ENCODE data around the gene DNAJC7.
A peak's percentile ranks its signal among the peaks of the same experiment; 100 is the strongest.
"Not testable (repeated sequence)": the region's sequence is repeated elsewhere in the genome, so short reads cannot be mapped to it uniquely, and the experiment has no call there.

DNAJC7 gene

DNA sequence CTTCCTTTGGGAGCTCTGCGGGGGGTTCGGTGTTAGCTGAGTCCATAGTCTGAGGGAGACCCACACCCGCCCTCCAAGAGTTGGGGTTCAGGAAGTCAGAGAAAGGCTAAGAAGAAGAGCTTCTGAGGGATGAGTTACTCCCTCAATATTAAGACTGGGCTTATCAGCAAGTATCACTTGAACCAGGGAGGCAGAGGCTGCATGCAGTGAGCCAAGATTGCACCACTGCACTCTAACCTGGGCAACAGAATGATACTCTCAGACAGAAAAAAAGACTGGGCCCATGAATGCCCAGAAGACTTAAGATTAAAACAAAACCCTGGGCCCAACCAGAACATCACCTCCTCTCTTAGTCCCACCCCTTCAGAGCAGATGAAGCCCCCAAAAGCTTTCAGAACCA lies 8.7 kb upstream of the DNAJC7 start:
- Mint-ChIP-seq H3K4me1 (peaks cover 18% of the 10 kb centered on the region), H3K27me3 (no peaks in the 10 kb centered on the region), H3K27ac (no peak overlapping the region), H3K9me3 (no peaks in the 10 kb centered on the region), H3K36me3 (peaks cover 10% of the 10 kb centered on the region), H3K4me3 (no peak overlapping the region)

DNA sequence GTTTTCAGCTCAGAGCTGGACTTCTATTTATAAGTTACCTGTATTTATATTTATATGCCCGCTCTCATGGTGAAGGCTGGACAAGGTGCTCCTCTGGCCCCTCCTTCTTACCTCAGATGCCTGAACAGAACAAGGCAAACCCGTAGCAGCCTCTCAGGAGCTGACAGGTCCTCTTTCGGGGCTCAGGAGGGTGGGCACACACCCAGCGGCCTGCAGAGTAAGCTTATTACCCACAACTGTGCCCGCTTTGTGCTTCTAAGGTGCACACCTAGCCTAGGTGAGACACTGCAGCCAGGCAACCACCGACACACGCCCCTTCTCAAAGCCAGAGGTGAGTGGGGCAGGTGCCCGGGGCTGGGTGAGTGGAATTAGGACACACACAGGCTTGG lies 7.9 kb upstream of the DNAJC7 start:
- Mint-ChIP-seq H3K27me3 (no peaks in the 10 kb centered on the region), H3K36me3 (peaks cover 10% of the 10 kb centered on the region), H3K4me3 (no peak overlapping the region), H3K9me3 (no peaks in the 10 kb centered on the region), H3K27ac (no peak overlapping the region), H3K4me1 (peaks cover 24% of the 10 kb centered on the region)

DNA sequence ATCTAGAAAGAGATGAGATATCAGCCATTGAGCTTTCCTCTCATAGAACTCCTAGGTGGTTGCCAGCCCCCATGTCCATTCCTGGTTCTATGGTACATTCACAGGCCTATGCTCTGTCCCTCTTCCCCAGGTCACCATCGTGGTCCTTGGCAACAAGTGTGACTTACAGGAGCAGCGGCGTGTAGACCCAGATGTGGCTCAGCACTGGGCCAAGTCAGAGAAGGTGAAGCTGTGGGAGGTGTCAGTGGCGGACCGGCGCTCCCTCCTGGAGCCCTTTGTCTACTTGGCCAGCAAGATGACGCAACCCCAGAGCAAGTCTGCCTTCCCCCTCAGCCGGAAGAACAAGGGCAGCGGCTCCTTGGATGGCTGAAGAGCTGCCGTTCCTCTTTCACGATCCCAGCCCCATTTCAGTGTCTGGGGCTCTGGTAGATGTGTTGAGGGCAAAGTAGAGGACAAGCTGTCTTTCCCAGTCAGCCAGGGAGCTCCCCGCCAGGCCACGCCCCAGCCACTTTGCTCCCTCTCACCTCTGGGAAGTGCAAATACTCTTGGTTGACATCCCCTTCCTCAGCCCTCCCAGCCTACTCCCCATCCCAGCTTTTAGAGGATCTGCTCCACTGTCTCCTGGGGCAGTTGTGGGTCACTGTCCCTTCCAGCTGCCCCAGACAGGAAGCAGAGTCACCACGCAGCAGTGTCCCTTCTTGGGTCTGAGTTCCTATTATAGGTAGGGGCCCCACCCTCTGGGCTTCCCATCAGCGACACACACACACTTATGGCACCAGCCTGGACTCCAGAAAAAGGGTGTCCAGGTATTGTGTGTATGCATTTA lies 6.5 kb upstream of the DNAJC7 start:
- Mint-ChIP-seq H3K27ac (no peak overlapping the region), H3K36me3 (peaks cover 10% of the 10 kb centered on the region), H3K4me3 (no peak overlapping the region), H3K4me1 (peaks cover 34% of the 10 kb centered on the region), H3K27me3 (no peaks in the 10 kb centered on the region), H3K9me3 (no peaks in the 10 kb centered on the region)

DNA sequence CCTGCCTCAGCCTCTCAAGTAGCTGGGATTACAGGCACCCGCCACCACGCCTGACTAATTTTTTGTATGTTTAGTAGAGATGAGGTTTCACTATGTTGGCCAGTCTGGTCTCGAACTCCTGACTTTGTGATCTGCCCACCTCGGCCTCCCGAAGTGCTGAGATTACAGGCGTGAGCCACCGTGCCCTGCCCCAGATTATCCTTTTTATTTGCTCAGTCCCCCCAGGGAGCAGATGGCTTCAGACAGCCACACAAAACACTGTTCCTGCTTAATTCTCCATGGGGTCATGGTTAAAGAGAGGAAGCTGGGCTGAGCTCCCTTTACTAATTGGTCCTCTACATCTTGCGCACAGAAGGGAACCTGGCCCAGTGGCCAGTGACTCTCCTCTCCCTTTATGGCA lies 3.6 kb upstream of the DNAJC7 start:
- H3K4me1 Mint-ChIP-seq = peaks cover 50% of the 10 kb centered on the region

DNA sequence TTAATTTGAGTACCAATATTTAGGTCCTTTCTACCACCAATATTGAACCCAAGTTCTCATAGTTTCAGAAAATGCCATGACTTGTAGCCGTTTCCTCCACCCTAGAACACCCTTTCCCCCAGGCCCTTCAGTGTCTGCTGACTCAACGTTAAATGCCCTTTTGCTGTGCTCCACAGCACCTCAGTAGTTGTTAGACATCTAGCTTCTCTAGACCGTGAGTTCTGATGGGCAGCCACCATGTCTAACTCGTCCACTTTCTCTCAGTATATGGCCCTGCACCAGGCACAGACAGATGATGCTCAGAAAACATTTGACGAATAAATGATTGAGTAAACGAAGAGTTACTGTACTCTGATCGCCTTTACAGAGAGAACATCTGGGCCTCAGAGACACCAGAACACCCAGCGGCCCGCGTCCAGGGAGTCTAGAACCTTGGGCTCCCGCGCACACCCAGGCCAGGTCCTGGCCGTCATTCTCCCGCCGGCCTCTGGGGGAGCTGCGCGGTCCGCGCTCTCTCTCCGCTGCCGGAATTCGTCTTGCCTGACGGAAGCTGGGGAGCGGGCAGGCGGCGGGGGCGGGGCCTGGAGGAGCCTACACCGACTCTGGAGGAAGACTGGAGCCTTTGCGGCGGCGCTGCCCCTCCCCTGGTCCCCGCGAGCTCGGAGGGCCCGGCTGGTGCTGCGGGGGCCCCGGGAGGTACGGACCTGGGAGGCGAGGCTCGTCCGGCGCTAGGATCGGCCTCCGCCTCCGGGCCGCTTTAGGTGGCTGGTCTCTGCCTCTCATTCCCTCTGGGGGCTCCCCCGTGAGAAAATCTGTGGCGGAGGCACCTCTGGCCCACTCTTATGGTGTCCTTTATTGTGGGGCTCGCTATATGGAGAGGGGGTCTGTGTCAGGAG lies 2.5 kb upstream of the DNAJC7 start, which contains the start of gene NKIRAS2:
Gene NKIRAS2 (plus strand): TSS at position 582 of the 896 bp plus-strand sequence. CDS start 1,488 bp downstream, outside the sequence.
- Mint-ChIP-seq H3K4me3 (peak within 1 kb of the TSS; percentile 98), H3K4me1 (peaks cover 54% of the 10 kb centered on the region), H3K27me3 (no peaks in the 10 kb centered on the region), H3K9me3 (no peaks in the 10 kb centered on the region), H3K36me3 (peaks cover 8% of the 10 kb centered on the region), H3K27ac (peak within 1 kb of the TSS; percentile 95)

More for the DNA sequence above, 3.6 kb upstream of the DNAJC7 start:
- H3K27ac Mint-ChIP-seq, H3K27me3 Mint-ChIP-seq, H3K9me3 Mint-ChIP-seq, H3K36me3 Mint-ChIP-seq: not testable (repeated sequence)
- peak overlapping the region; percentile 98 for H3K4me3 Mint-ChIP-seq

DNA sequence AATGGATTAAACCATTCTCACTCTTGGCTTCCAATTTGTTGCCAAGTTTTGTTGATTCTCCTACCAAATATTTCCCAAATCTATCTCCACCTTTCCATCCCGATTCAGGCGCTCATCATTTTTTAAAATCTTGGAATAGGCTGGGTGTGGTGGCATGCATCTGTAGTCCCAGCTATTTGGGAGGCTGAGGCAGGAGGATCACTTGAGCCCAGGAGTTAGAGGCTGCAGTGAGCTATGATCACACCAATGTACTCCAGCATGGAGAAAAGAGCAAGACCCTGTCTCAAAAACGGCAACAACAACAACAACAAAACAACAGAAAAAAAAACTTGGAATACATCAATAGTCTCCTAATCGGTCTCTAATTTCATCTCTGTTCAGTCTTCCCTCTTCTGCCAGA lies 1.7 kb upstream of the DNAJC7 start:
- Mint-ChIP-seq H3K9me3 (no peaks in the 10 kb centered on the region), H3K36me3 (peaks cover 7% of the 10 kb centered on the region), H3K4me1 (peaks cover 52% of the 10 kb centered on the region), H3K27ac (no peak overlapping the region), H3K27me3 (no peaks in the 10 kb centered on the region), H3K4me3 (peak overlapping the region; percentile 94)

DNA sequence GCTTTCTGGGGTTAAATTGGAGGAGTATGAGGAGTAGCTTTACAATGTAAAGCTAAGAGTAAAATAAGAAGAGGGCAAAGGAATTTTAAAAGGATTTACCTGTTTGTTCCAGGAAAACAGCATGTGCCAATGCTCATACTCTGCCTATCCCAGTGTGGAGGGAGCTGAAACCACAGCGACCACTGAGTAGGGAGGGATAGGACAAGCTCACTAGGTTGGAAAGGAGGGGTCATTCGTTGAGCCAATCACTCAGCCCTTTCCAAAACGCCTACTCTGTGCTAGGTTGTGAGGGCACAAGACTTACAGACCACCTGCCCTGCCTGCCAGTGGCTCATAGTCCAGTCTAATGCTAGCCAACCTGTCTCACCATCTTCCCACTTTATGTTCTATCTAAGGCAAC lies 1.1 kb upstream of the DNAJC7 start:
- H3K27ac Mint-ChIP-seq = peak overlapping the region; percentile 89
- peak overlapping the region; percentile 94 for H3K4me3 Mint-ChIP-seq
- peaks cover 57% of the 10 kb centered on the region for H3K4me1 Mint-ChIP-seq

DNA sequence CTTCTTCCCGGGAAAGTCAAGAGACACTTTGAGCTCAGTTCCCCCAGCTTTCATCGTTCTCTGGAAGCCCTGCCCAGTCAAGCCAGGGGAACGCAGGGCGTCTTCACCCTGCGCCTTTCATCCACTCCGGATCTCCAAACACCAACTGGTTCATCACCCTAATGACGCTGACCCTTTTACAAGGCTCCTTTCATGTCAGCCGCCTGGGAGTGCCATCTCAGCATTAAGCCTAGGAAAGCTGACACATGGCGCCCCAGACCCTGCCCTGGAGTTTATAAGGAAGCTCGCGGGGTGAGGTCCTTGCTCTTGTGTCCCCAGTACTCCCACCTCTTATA lies 594 bp upstream of the DNAJC7 start:
- H3K4me3 Mint-ChIP-seq = peak overlapping the region; percentile 94
- peaks cover 61% of the 10 kb centered on the region for H3K4me1 Mint-ChIP-seq
- H3K27me3 Mint-ChIP-seq = no peaks in the 10 kb centered on the region
- peak overlapping the region; percentile 89 for H3K27ac Mint-ChIP-seq
- no peaks in the 10 kb centered on the region for H3K9me3 Mint-ChIP-seq
- H3K36me3 Mint-ChIP-seq = peaks cover 7% of the 10 kb centered on the region

More for the DNA sequence above, 1.1 kb upstream of the DNAJC7 start:
- no peaks in the 10 kb centered on the region for H3K27me3 Mint-ChIP-seq
- H3K36me3 Mint-ChIP-seq = peaks cover 7% of the 10 kb centered on the region
- no peaks in the 10 kb centered on the region for H3K9me3 Mint-ChIP-seq

DNA sequence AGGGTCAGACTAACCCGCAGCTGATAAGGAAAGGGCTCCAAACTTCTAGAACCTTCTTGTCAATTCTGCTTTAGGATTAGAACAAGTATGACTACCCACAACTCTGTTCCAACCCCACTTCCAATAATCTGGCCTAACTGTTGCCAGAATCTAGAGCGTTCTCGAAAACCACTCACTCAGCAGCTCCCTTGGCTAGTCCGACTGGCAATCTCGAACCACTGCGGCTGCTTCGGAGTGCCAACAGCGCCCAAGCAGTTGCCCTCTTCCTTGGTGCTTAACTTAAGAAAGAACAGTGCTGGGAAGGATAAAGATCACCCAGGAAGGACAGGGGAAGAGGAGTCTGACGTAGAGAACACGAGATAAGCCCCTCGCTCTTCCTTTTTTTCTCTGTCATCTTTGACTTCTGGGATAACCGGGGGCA lies 818 bp downstream of the DNAJC7 start:
- H3K36me3 Mint-ChIP-seq = peaks cover 3% of the 10 kb centered on the region
- H3K9me3 Mint-ChIP-seq = no peaks in the 10 kb centered on the region
- H3K4me1 Mint-ChIP-seq = peaks cover 66% of the 10 kb centered on the region
- peak overlapping the region; percentile 94 for H3K4me3 Mint-ChIP-seq
- no peaks in the 10 kb centered on the region for H3K27me3 Mint-ChIP-seq
- peak overlapping the region; percentile 96 for H3K27ac Mint-ChIP-seq

DNA sequence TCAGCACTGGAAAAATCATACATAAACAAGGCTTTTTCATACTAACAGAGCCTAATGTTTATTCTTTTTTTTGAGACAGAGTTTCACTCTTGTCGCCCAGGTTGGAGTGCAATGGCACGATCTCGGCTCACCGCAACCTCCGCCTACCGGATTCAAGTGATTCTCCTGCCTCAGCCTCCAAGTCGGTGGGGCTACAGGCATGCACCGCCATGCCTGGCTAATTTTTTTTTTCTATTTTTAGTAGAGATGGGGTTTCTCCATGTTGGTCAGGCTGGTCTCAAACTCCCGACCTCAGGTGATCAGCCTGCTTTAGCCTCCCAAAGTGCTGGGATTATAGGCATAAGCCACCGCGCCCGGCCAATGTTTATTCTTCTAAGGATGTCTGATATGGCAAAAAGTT lies 3.5 kb downstream of the DNAJC7 start:
- not testable (repeated sequence) for H3K4me3 Mint-ChIP-seq, H3K27ac Mint-ChIP-seq, H3K27me3 Mint-ChIP-seq, H3K36me3 Mint-ChIP-seq, H3K9me3 Mint-ChIP-seq
- H3K4me1 Mint-ChIP-seq = peaks cover 69% of the 10 kb centered on the region

DNA sequence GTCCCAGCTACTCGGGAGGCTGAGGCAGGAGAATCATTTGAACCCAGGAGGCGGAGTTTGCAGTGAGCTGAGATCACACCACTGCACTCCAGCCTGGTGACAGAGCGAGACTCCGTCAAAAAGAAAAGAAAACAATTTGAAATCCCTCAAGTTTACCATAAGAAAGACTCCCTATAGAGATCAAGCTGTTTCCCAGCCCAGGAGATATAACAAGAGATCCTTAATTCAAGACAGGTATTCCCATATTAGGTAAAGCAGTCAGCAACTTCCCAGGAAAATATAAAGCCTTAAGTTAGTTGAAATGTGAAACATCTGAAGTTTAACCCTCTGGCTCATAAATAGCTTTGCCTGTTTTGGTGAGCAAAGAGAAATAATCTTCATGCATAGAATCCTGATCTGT lies 4.9 kb downstream of the DNAJC7 start:
- H3K4me3 Mint-ChIP-seq, H3K27ac Mint-ChIP-seq, H3K36me3 Mint-ChIP-seq, H3K27me3 Mint-ChIP-seq, H3K9me3 Mint-ChIP-seq: not testable (repeated sequence)
- H3K4me1 Mint-ChIP-seq = peaks cover 58% of the 10 kb centered on the region

DNA sequence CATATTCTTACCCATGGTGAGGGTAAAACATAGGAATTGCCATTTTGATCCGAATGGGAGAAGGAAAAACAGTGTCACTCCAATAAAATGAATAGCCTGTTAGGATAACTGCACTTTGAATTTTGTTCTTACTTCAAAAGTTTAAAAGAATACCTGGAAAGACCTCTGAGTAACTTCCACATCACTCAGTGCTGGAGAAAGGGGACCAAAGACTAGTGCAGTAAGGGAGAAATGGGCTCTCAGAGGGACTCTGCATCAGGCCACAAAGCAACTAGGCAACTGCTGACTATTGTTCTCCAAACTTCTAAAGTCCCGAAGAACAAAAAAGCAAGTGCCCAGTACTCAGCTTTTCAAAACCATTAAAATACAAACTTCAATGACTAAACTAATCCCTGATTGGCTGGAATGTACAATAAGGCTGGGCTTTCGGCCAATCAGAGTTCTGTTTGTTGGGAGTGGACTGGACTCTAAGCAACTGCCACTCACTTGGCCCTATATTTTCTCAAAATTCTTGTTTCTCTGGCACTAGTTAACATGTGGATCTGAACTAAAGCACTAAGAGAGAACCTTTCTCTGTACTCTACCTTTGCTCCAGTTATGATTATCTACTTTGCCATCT lies 6.2 kb downstream of the DNAJC7 start:
- H3K27me3 Mint-ChIP-seq = no peaks in the 10 kb centered on the region
- H3K4me1 Mint-ChIP-seq = peaks cover 60% of the 10 kb centered on the region
- H3K27ac Mint-ChIP-seq = no peak overlapping the region
- H3K9me3 Mint-ChIP-seq = no peaks in the 10 kb centered on the region
- H3K4me3 Mint-ChIP-seq = no peak overlapping the region
- no peaks in the 10 kb centered on the region for H3K36me3 Mint-ChIP-seq

DNA sequence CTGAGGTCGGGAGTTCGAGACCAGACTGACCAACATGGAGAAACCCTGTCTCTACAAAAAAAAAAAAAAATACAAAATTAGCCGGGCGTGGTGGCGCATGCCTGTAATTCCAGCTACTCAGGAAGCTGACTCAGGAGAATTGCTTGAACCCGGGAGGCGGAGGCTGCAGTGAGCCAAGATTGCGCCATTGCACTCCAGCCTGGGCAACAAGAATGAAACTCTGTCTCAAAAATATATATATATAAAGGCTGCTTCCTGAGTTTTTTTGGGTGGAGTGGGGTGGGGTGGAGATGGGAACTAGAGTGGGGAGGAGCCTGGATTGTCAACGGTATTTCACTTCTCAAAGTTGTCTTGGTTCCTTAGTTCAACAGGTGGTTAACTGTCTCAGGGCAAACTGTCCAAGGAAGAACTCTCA lies 7.0 kb downstream of the DNAJC7 start:
- H3K4me3 Mint-ChIP-seq, H3K27ac Mint-ChIP-seq, H3K27me3 Mint-ChIP-seq, H3K36me3 Mint-ChIP-seq, H3K9me3 Mint-ChIP-seq: not testable (repeated sequence)
- H3K4me1 Mint-ChIP-seq = peaks cover 58% of the 10 kb centered on the region

DNA sequence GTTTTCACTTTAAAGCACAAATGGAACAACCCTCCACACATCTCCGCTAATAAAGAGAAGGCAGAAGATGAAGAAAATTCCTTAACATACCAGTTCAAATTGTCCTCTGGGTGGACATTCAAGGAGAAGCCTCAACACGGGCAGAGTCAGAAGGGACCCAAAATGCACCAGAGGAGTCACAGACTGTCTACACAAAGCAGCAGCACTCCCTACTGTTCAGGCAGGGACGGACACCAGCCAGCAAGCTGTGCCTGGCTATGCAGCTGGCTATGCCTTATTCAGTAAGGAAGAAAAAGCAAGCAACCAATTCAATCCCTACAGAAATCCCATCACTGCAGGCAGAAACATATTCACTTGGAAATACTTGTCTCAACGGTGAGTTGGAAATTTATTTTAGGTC lies 8.1 kb downstream of the DNAJC7 start:
- Mint-ChIP-seq H3K36me3 (no peaks in the 10 kb centered on the region), H3K27me3 (no peaks in the 10 kb centered on the region), H3K4me3 (peak overlapping the region; percentile 42), H3K4me1 (peaks cover 64% of the 10 kb centered on the region), H3K9me3 (no peaks in the 10 kb centered on the region), H3K27ac (no peak overlapping the region)

DNA sequence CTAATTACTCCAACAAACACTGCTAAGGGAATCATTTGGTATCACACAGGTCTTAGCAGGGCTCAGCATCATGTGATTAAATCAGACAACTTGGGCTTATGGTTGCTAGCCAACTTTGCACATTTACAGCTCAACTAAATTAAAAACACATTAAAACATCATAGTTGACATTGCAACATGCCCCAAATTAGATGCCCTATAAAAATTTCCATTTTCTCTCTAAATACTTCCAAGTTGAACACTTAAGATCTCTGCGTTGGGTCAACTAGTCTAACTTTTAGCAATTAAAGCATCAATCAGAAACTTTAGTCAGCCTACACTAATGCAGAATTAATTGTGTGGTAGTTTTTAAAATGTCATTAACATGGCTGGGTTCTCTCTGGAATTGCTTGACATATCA lies 12.1 kb downstream of the DNAJC7 start:
- no peaks in the 10 kb centered on the region for H3K36me3 Mint-ChIP-seq
- H3K4me3 Mint-ChIP-seq = no peak overlapping the region
- no peaks in the 10 kb centered on the region for H3K9me3 Mint-ChIP-seq
- peak overlapping the region; percentile 5 for H3K27ac Mint-ChIP-seq
- H3K4me1 Mint-ChIP-seq = peaks cover 47% of the 10 kb centered on the region
- no peaks in the 10 kb centered on the region for H3K27me3 Mint-ChIP-seq

Data from activated naive CD4-positive, alpha-beta T cell treated with anti-CD3 and anti-CD28 coated beads, Interleukin-2, amount 50 U/mL, for 24 hours (primary cell).